ENCODE results near the gene COPB1. TPM values are rescaled to one million over a fixed set of nuclear protein-coding genes. Genes with fewer than 3 reads are reported as not detected.

COPB1 gene
- total RNA-seq (2016; rRNA removed; fragmentation: Illumina TruSeq; extraction: Trizol) (195 and 221 TPM in 2 replicates), polyA plus RNA-seq (2011; rRNA removed) (94.5 and 114 TPM in 2 replicates), polyA minus RNA-seq (2011; rRNA and poly(A)+ RNA removed; ENCODE audit: low replicate concordance) (68.5 and 75.1 TPM in 2 replicates), Bru-seq, nascent RNA (percentile 92 among the genes with signal in this experiment), BruChase-seq, experiment 1, labeled RNA remaining after a 6-hour chase (percentile 96 among the genes with signal in this experiment), BruChase-seq, experiment 2, labeled RNA remaining after a 2-hour chase (percentile 94 among the genes with signal in this experiment)
- total RNA-seq (2016; cell fraction: cytosol; rRNA removed; fragmentation: Illumina TruSeq; extraction: Trizol; ENCODE audit: low read depth), result 23.3 and 28.3 TPM in 2 replicates
- 186 and 215 TPM in 2 replicates for total RNA-seq (2016; cell fraction: insoluble cytoplasmic fraction; rRNA removed; fragmentation: Illumina TruSeq; extraction: Trizol)
- 37.8 and 46.3 TPM in 2 replicates for total RNA-seq (2016; cell fraction: membrane; rRNA removed; fragmentation: Illumina TruSeq; extraction: Trizol)
- total RNA-seq (2016; cell fraction: nucleus; rRNA removed; fragmentation: Illumina TruSeq; extraction: Trizol), result 130 and 143 TPM in 2 replicates
- 50.8 and 58.8 TPM in 2 replicates for polyA plus RNA-seq (2011; cell fraction: cytosol; rRNA removed)
- polyA plus RNA-seq (2011; cell fraction: nucleus; rRNA removed), result 48.6 and 56.6 TPM in 2 replicates
- polyA plus RNA-seq (2012), result 70.2 and 87.2 TPM in 2 replicates
- polyA plus RNA-seq (2016; cell fraction: cytosol; fragmentation: Illumina TruSeq; extraction: Trizol; ENCODE audit: low read depth), result 7.4 and 7.8 TPM in 2 replicates
- 127 and 130 TPM in 2 replicates for polyA plus RNA-seq (2016; cell fraction: insoluble cytoplasmic fraction; fragmentation: Illumina TruSeq; extraction: Trizol; ENCODE audit: low read depth)
- 15.2 and 16.9 TPM in 2 replicates for polyA plus RNA-seq (2016; cell fraction: membrane; fragmentation: Illumina TruSeq; extraction: Trizol; ENCODE audit: low read depth)
- 128 and 134 TPM in 2 replicates for polyA plus RNA-seq (2016; cell fraction: nucleus; fragmentation: Illumina TruSeq; extraction: Trizol; ENCODE audit: insufficient read depth, low read depth)
- 114 and 128 TPM in 2 replicates for polyA minus RNA-seq (2011; cell fraction: cytosol; rRNA and poly(A)+ RNA removed)
- 115 and 138 TPM in 2 replicates for polyA minus RNA-seq (2011; cell fraction: nucleus; rRNA and poly(A)+ RNA removed)
- long read RNA-seq, experiment 1, transcript COPB1-202 (22 exons, 3,382 nt), result major isoform, 32 of 82 reads
- long read RNA-seq, experiment 1, partial matches to known transcripts, result 35 of 82 reads
- long read RNA-seq, experiment 1, other reads (novel, unspliced or antisense), result 12 of 82 reads
- long read RNA-seq, experiment 2, transcript COPB1-202 (22 exons, 3,382 nt), result major isoform, 50 of 175 reads
- long read RNA-seq, experiment 2, transcript COPB1-201 (22 exons, 3,481 nt), result minor isoform, 8 of 175 reads
- long read RNA-seq, experiment 2, partial matches to known transcripts, result 67 of 175 reads
- long read RNA-seq, experiment 2, other reads (novel, unspliced or antisense), result 50 of 175 reads

DNA sequence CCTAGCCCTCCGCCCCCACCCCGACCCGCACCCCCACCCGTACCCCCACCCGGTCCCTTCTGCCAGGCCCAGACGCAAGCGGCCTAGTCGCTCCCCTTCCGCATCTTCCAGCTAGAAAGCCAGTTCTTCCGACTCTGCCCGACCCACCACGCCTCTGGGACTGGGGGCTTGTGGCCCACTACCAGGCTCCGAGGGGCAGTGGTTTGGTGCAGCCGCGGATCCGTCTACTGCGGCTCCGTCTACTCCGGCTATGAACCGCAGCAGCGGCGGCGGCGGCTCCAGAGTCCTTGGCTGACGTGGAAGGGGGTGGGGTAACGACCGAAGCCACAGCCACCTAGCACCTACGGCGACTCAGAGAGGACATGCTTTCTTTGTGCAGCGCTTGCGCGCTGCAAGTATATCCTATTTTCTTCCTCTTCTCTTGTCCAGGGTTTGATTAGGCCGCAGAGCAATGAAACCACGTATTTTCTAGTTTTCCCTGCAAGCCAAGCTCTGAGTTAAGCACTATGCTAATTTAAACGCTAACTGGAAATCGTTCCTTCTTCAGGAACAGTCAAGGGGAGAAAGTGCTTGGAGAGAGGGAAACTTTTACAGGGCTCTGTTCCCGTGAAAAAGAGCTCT, at the start of gene COPB1:
Gene COPB1 (minus strand): TSS at position 252 of the 621 bp plus-strand sequence. CDS start 883 bp downstream, outside the sequence.
- H2AFZ ChIP-seq (ENCODE audit: low read length), result peak within 1 kb of the TSS; percentile 73
- peak within 1 kb of the TSS; percentile 92 for H3K9ac ChIP-seq (ENCODE audit: insufficient read depth, low read depth, low read length)
- peaks cover 33% of the 10 kb centered on the region for H3K79me2 ChIP-seq (ENCODE audit: insufficient read depth, low read length)
- peaks cover 32% of the 10 kb centered on the region for H3K4me1 ChIP-seq (ENCODE audit: insufficient read depth, low read length)
- peak within 1 kb of the TSS; percentile 92 for H3K27ac ChIP-seq (ENCODE audit: extremely low read length, insufficient read depth, low read length)
- H3K27me3 ChIP-seq (ENCODE audit: control insufficient read depth in 1 of 2, insufficient read depth in 2 of 2, low read length in 2 of 2), result no peaks in the 10 kb centered on the region; a peak in 1 of 5 replicates
- no peaks in the 10 kb centered on the region for H3K9me3 ChIP-seq (ENCODE audit: low read length)
- peak; percentile 87 for DNase-seq (ENCODE audit: low spot score)
- no TSS peak for BruUV-seq (replicated peaks)
- intact Hi-C loops (cut with micrococcal nuclease; ENCODE audit: unreplicated experiment) (loop anchor here (2.0 kb wide), 1 partner anchor 31 kb away; no protein-coding TSS in a partner anchor), in situ Hi-C loops (cut with HindIII; ENCODE audit: extremely low pct_ligation_motif_present, low pct_unique_long_range_greater_than_20kb) (no loop called here)
- H3K4me3 ChIP-seq (replicated peaks in 1 of 3; ENCODE audit: insufficient read depth in 1 of 3, low read depth in 2 of 3, low read length in 3 of 3), result peak within 1 kb of the TSS; percentile 78 to 99 (median 92)
- H3K36me3 ChIP-seq (replicated peaks in 1 of 2; ENCODE audit: control insufficient read depth in 1 of 2, insufficient read depth in 2 of 2, low read length in 2 of 2), result peaks cover 1 to 29% of the 10 kb centered on the region in 2 experiments; a peak in 4 of 5 replicates
- peak; percentile 97 for ATAC-seq
- ChIA-PET CTCF (ENCODE audit: low intra/inter-chr PET ratio, low total read pairs) (no interaction called here), POLR2A (interaction anchor here (0.5 to 3.6 kb wide), 12 partner anchors 12 to 1364 kb away, joined by 3 to 17 read pairs (median 3); partner anchors contain the start of gene PSMA1)
- FAIRE-seq, result peak; percentile 60
- H4K20me1 ChIP-seq (ENCODE audit: insufficient read depth, low read length), result peaks cover 5% of the 10 kb centered on the region; the same call in 1 of the 2 replicates
- peak within 1 kb of the TSS; percentile 81 for H3K4me2 ChIP-seq (ENCODE audit: low read depth, low read length)
- 1% methylated on average over 15 of the region's 37 CpGs for WGBS (ENCODE audit: low lambda C conversion rate)
- TF ChIP-seq ZNF652 (CRISPR knock-in tag; IDR thresholded peaks at IDR 0.05; ENCODE audit: borderline replicate concordance, low read depth) (0 out of 2 replicates have a peak, but pooled peaks have one; percentile 11), SMC3 (IDR thresholded peaks at IDR 0.05; ENCODE audit: low read length) (no peak), ZNF891 (CRISPR knock-in tag; IDR thresholded peaks at IDR 0.05) (peak; percentile 93), MYC (CRISPR knock-in tag; IDR thresholded peaks at IDR 0.05; ENCODE audit: borderline replicate concordance) (peak; percentile 68; the same call in 1 of the 2 replicates), DMTF1 (CRISPR knock-in tag; IDR thresholded peaks at IDR 0.05) (no peak), ZEB1 (IDR thresholded peaks at IDR 0.05; ENCODE audit: insufficient replicate concordance, low read depth) (no peak), ZNF224 (CRISPR knock-in tag; IDR thresholded peaks at IDR 0.05) (0 out of 2 replicates have a peak, but pooled peaks have one; percentile 47), ZBTB46 (CRISPR knock-in tag; IDR thresholded peaks at IDR 0.05; ENCODE audit: borderline replicate concordance) (no peak), ZNF530 (CRISPR knock-in tag; IDR thresholded peaks at IDR 0.05; ENCODE audit: low read depth) (no peak), ZNF747 (CRISPR knock-in tag; IDR thresholded peaks at IDR 0.05; ENCODE audit: borderline replicate concordance) (peak; percentile 79)
- TF ChIP-seq, protein P1, sequence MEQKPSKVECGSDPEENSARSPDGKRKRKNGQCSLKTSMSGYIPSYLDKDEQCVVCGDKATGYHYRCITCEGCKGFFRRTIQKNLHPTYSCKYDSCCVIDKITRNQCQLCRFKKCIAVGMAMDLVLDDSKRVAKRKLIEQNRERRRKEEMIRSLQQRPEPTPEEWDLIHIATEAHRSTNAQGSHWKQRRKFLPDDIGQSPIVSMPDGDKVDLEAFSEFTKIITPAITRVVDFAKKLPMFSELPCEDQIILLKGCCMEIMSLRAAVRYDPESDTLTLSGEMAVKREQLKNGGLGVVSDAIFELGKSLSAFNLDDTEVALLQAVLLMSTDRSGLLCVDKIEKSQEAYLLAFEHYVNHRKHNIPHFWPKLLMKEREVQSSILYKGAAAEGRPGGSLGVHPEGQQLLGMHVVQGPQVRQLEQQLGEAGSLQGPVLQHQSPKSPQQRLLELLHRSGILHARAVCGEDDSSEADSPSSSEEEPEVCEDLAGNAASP (CRISPR knock-in tag; IDR thresholded peaks at IDR 0.05; ENCODE audit: borderline replicate concordance), result peak; percentile 48
